ENCODE results near the gene ASCC3.

- TF ChIP-seq CTCF (IDR thresholded peaks at IDR 0.05 in 2 of 3, conservative IDR thresholded peaks at IDR 0.05 in 1 of 3; ENCODE audit: borderline replicate concordance in 1 of 3, insufficient read depth in 1 of 3, low read depth in 2 of 3, low read length in 2 of 3) (no peak), POLR2A (IDR thresholded peaks at IDR 0.05; ENCODE audit: borderline replicate concordance, extremely low read depth, insufficient read depth, insufficient read length) (no peak), POLR2AphosphoS5 (IDR thresholded peaks at IDR 0.05; ENCODE audit: low read depth, low read length) (no peak), TCF7L2 (IDR thresholded peaks at IDR 0.05; ENCODE audit: borderline replicate concordance, extremely low read depth, insufficient read depth, insufficient read length) (no peak), EZH2phosphoT487 (IDR thresholded peaks at IDR 0.05; ENCODE audit: borderline replicate concordance) (no peak), SP1 (IDR thresholded peaks at IDR 0.05; ENCODE audit: low read depth) (no peak), ELF1 (IDR thresholded peaks at IDR 0.05; ENCODE audit: borderline replicate concordance, low read depth) (no peak), SIN3A (IDR thresholded peaks at IDR 0.05; ENCODE audit: low read depth) (no peak), JUND (IDR thresholded peaks at IDR 0.05) (no peak)
- TF ChIP-seq, protein P1, sequence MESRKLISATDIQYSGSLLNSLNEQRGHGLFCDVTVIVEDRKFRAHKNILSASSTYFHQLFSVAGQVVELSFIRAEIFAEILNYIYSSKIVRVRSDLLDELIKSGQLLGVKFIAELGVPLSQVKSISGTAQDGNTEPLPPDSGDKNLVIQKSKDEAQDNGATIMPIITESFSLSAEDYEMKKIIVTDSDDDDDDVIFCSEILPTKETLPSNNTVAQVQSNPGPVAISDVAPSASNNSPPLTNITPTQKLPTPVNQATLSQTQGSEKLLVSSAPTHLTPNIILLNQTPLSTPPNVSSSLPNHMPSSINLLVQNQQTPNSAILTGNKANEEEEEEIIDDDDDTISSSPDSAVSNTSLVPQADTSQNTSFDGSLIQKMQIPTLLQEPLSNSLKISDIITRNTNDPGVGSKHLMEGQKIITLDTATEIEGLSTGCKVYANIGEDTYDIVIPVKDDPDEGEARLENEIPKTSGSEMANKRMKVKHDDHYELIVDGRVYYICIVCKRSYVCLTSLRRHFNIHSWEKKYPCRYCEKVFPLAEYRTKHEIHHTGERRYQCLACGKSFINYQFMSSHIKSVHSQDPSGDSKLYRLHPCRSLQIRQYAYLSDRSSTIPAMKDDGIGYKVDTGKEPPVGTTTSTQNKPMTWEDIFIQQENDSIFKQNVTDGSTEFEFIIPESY (IDR thresholded peaks at IDR 0.05; ENCODE audit: extremely low read depth, insufficient replicate concordance, low read length), result no peak
Measured at GRCh38 chr6:100620085-100620840, 260.9 kb downstream of the ASCC3 start.

Data from HCT116 (cell line).